SK-N-SH treated with all-trans-retinoic acid at 6 μM for 48 hours (cell line): ENCODE measurements around the gene ANKS3.

Source experiments
- ATAC-seq: fragments of 200-7000 bp; cut with Tn5 transposase; 3 replicates; pipeline ENCODE4 v1.9.1; 2020; ENCODE audit warnings: mild to moderate bottlenecking, moderate library complexity
- ARNTL ChIP-seq: fragments of 450-650 bp; formaldehyde crosslinking; IDR thresholded peaks from 2 replicates; pipeline ENCODE4 v1.5.0; 2020; ENCODE audit warnings: low read depth, mild to moderate bottlenecking, moderate library complexity, borderline replicate concordance
- BACH2 ChIP-seq: fragments of 250-450 bp; sonication (Bioruptor Pico); IDR thresholded peaks from 2 replicates; pipeline ENCODE4 v1.9.0; 2021; ENCODE audit warnings: mild to moderate bottlenecking, borderline replicate concordance
- CREB5 ChIP-seq: fragments of 250-450 bp; sonication (Bioruptor Pico); IDR thresholded peaks from 2 replicates; pipeline ENCODE4 v1.5.1; 2020; ENCODE audit warnings: low read depth, mild to moderate bottlenecking, moderate library complexity
- CSDC2 ChIP-seq: fragments of 250-450 bp; sonication (Bioruptor Pico); IDR thresholded peaks from 2 replicates; pipeline ENCODE4 v1.5.0; 2020; ENCODE audit warnings: mild to moderate bottlenecking, moderate library complexity
- CSRNP3 ChIP-seq: fragments of 250-450 bp; sonication (Bioruptor Pico); IDR thresholded peaks from 2 replicates; pipeline ENCODE4 v1.5.1; 2021; ENCODE audit warnings: mild to moderate bottlenecking, moderate library complexity
- ESRRG ChIP-seq: fragments of 250-450 bp; sonication (Bioruptor Pico); IDR thresholded peaks from 2 replicates; pipeline ENCODE4 v1.6.1; 2021; ENCODE audit warnings: mild to moderate bottlenecking
- GLIS3 ChIP-seq: fragments of 250-450 bp; sonication (Bioruptor Pico); IDR thresholded peaks from 2 replicates; pipeline ENCODE4 v1.5.0; 2020; ENCODE audit warnings: mild to moderate bottlenecking, moderate library complexity
- ISL1 ChIP-seq: fragments of 250-450 bp; sonication (Bioruptor Pico); IDR thresholded peaks from 2 replicates; pipeline ENCODE4 v2.1.2; 2022; ENCODE audit warnings: mild to moderate bottlenecking, moderate library complexity
- OSR1 ChIP-seq: fragments of 250-450 bp; sonication (Bioruptor Pico); IDR thresholded peaks from 2 replicates; pipeline ENCODE4 v1.8.0; 2022; ENCODE audit warnings: moderate library complexity, mild to moderate bottlenecking, inconsistent platforms
- POU6F1 ChIP-seq: fragments of 250-450 bp; sonication (Bioruptor Pico); IDR thresholded peaks from 2 replicates; pipeline ENCODE4 v1.8.0; 2021; ENCODE audit warnings: low read depth, mild to moderate bottlenecking, moderate library complexity, borderline replicate concordance
- PPARA ChIP-seq: fragments of 250-450 bp; sonication (Bioruptor Pico); IDR thresholded peaks from 2 replicates; pipeline ENCODE4 v1.5.0; 2020; ENCODE audit warnings: mild to moderate bottlenecking, borderline replicate concordance
- RARB ChIP-seq: fragments of 250-450 bp; sonication (Bioruptor Pico); IDR thresholded peaks from 2 replicates; pipeline ENCODE4 v1.8.0; 2021; ENCODE audit warnings: mild to moderate bottlenecking, moderate library complexity
- SNAI2 ChIP-seq: fragments of 250-450 bp; sonication (Bioruptor Pico); IDR thresholded peaks from 2 replicates; pipeline ENCODE4 v1.5.0; 2020; ENCODE audit warnings: mild to moderate bottlenecking, moderate library complexity
- TCF4 ChIP-seq: fragments of 250-450 bp; sonication (Bioruptor Pico); IDR thresholded peaks from 2 replicates; pipeline ENCODE4 v1.8.0; 2021; ENCODE audit warnings: mild to moderate bottlenecking, moderate library complexity, borderline replicate concordance
- TOX ChIP-seq: fragments of 250-450 bp; sonication (Bioruptor Pico); IDR thresholded peaks from 2 replicates; pipeline ENCODE4 v1.8.0; 2021; ENCODE audit warnings: mild to moderate bottlenecking, moderate library complexity, borderline replicate concordance
- TSHZ2 ChIP-seq: fragments of 250-450 bp; sonication (Bioruptor Pico); IDR thresholded peaks from 2 replicates; pipeline ENCODE4 v1.5.0; 2020; ENCODE audit warnings: mild to moderate bottlenecking, moderate library complexity
- ZC3H10 ChIP-seq: fragments of 250-450 bp; sonication (Bioruptor Pico); IDR thresholded peaks from 2 replicates; pipeline ENCODE4 v1.5.1; 2021; ENCODE audit warnings: mild to moderate bottlenecking, moderate library complexity
- ZFP3 ChIP-seq: fragments of 250-450 bp; sonication (Bioruptor Pico); IDR thresholded peaks from 2 replicates; pipeline ENCODE4 v1.5.0; 2020; ENCODE audit warnings: mild to moderate bottlenecking, moderate library complexity
- ZFP30 ChIP-seq: fragments of 450-650 bp; formaldehyde crosslinking; IDR thresholded peaks from 2 replicates; pipeline ENCODE4 v1.5.0; 2022; ENCODE audit warnings: mild to moderate bottlenecking, moderate library complexity
- ZNF70 ChIP-seq: fragments of 450-650 bp; formaldehyde crosslinking; IDR thresholded peaks from 2 replicates; pipeline ENCODE4 v1.5.0; 2020; ENCODE audit warnings: mild to moderate bottlenecking, moderate library complexity
- ZNF8 ChIP-seq: fragments of 450-650 bp; formaldehyde crosslinking; IDR thresholded peaks from 2 replicates; pipeline ENCODE4 v1.5.0; 2020; ENCODE audit warnings: mild to moderate bottlenecking, moderate library complexity

The ANKS3 gene

GRCh38 chr16:4752351-4753100, 18.5 kb upstream of the ANKS3 start:
- TF ChIP-seq ZNF8 (CRISPR knock-in tag) (no peak), POU6F1 (CRISPR knock-in tag) (no peak), BACH2 (no peak), OSR1 (CRISPR knock-in tag) (no peak), CREB5 (CRISPR knock-in tag) (no peak), CSRNP3 (no peak), TSHZ2 (no peak), PPARA (CRISPR knock-in tag) (no peak)
- no peak for ATAC-seq

GRCh38 chr16:4750896-4751295, 16.8 kb upstream of the ANKS3 start:
- no peak for TF ChIP-seq SNAI2 (CRISPR knock-in tag)
- TF ChIP-seq ESRRG (CRISPR knock-in tag), result no peak
- no peak for TF ChIP-seq ISL1 (CRISPR knock-in tag)
- no peak for TF ChIP-seq BACH2
- no peak for TF ChIP-seq CSRNP3
- TF ChIP-seq TOX (CRISPR knock-in tag), result no peak
- no peak for TF ChIP-seq RARB (CRISPR knock-in tag)
- TF ChIP-seq GLIS3 (CRISPR knock-in tag), result no peak
- no peak for TF ChIP-seq CSDC2 (CRISPR knock-in tag)
- TF ChIP-seq ZFP30, result no peak
- no peak for TF ChIP-seq CREB5 (CRISPR knock-in tag)
- TF ChIP-seq TCF4 (CRISPR knock-in tag), result no peak
- TF ChIP-seq PPARA (CRISPR knock-in tag), result no peak
- TF ChIP-seq ARNTL, result no peak
- no peak for TF ChIP-seq ZC3H10 (CRISPR knock-in tag)
- TF ChIP-seq TSHZ2, result no peak
- TF ChIP-seq POU6F1 (CRISPR knock-in tag), result no peak
- no peak for TF ChIP-seq ZNF70 (CRISPR knock-in tag)
- no peak for TF ChIP-seq ZFP3 (CRISPR knock-in tag)
- no peak for TF ChIP-seq OSR1 (CRISPR knock-in tag)
- no peak for ATAC-seq
